WTC11 (cell line): ENCODE measurements around the gene UBXN11. TPM values are rescaled to one million over a fixed set of nuclear protein-coding genes. Genes with fewer than 3 reads are reported as not detected.
A peak's percentile ranks its signal among the peaks of the same experiment; 100 is the strongest.

Experiments used
- ATAC-seq: fragments of 200-7000 bp; cut with Tn5 transposase; 2 replicates; pipeline ENCODE4 v1.10.0; 2021; ENCODE audit warnings: mild to moderate bottlenecking, moderate library complexity
- CTCF ChIA-PET: fragments of 300-600 bp; sonication (Branson Sonifier 250); formaldehyde crosslinking; loops from one replicate; lab custom pipeline; 2021; ENCODE audit warnings: antibody characterized with exemption; lab: Charles Lee
- POLR2A ChIA-PET: fragments of 350-600 bp; sonication (Branson Sonifier 250); formaldehyde crosslinking; loops from one replicate; lab custom pipeline; 2021; ENCODE audit warnings: antibody characterized with exemption; lab: Charles Lee
- DNase-seq: peaks from one replicate; pipeline ENCODE4 v3.0.0; 2021; ENCODE audit warnings: low spot score
- H3K27ac Mint-ChIP-seq: 2 replicates; pipeline ENCODE4 v1.8.0; 2021; ENCODE audit warnings: mixed read lengths
- H3K27me3 Mint-ChIP-seq: 2 replicates; pipeline ENCODE4 v1.8.0; 2021; ENCODE audit warnings: low read depth, mild to moderate bottlenecking, moderate library complexity, mixed read lengths
- H3K36me3 Mint-ChIP-seq: 2 replicates; pipeline ENCODE4 v1.8.0; 2021; ENCODE audit warnings: mixed read lengths
- H3K4me1 Mint-ChIP-seq: 2 replicates; pipeline ENCODE4 v1.8.0; 2022; ENCODE audit warnings: mixed read lengths
- H3K4me3 Mint-ChIP-seq: 2 replicates; pipeline ENCODE4 v1.8.0; 2021; ENCODE audit warnings: mild to moderate bottlenecking, moderate library complexity, mixed read lengths
- H3K9me3 Mint-ChIP-seq: 2 replicates; pipeline ENCODE4 v1.8.0; 2021; ENCODE audit warnings: mixed read lengths
- ARID4B ChIP-seq: sonication (generic); formaldehyde crosslinking; IDR thresholded peaks from 2 replicates; pipeline ENCODE4 v1.8.0; 2023; ENCODE audit warnings: missing genetic modification reagents, mild to moderate bottlenecking, borderline replicate concordance
- FOXJ3 ChIP-seq: sonication (generic); formaldehyde crosslinking; IDR thresholded peaks from 2 replicates; pipeline ENCODE4 v1.9.0; 2021; ENCODE audit warnings: missing genetic modification reagents, mild to moderate bottlenecking, borderline replicate concordance
- GTF2I ChIP-seq: fragments of 250-450 bp; sonication (Bioruptor Pico); conservative IDR thresholded peaks from 2 replicates; pipeline ENCODE4 v1.4.0; 2021; ENCODE audit warnings: mild to moderate bottlenecking
- HMGA2 ChIP-seq: fragments of 250-450 bp; sonication (Bioruptor Pico); IDR thresholded peaks from 2 replicates; pipeline ENCODE4 v1.4.0; 2021; ENCODE audit warnings: mild to moderate bottlenecking, moderate library complexity
- IRF2 ChIP-seq: sonication (generic); formaldehyde crosslinking; IDR thresholded peaks from 2 replicates; pipeline ENCODE4 v1.8.0; 2022; ENCODE audit warnings: low read depth, missing genetic modification reagents, borderline replicate concordance
- NR1H2 ChIP-seq: sonication (generic); formaldehyde crosslinking; IDR thresholded peaks from 2 replicates; pipeline ENCODE4 v1.9.0; 2021; ENCODE audit warnings: mild to moderate bottlenecking, moderate library complexity, missing genetic modification reagents
- NR2C2 ChIP-seq: sonication (generic); formaldehyde crosslinking; IDR thresholded peaks from 2 replicates; pipeline ENCODE4 v1.8.0; 2022; ENCODE audit warnings: mild to moderate bottlenecking, missing genetic modification reagents
- NR3C1 ChIP-seq: sonication (generic); formaldehyde crosslinking; conservative IDR thresholded peaks from 2 replicates; pipeline ENCODE4 v1.8.1; 2023; ENCODE audit warnings: low read depth, mild to moderate bottlenecking, missing genetic modification reagents
- OVOL2 ChIP-seq: fragments of 250-450 bp; sonication (Bioruptor Pico); IDR thresholded peaks from 2 replicates; pipeline ENCODE4 v1.9.0; 2021; ENCODE audit warnings: mild to moderate bottlenecking, borderline replicate concordance
- RELA ChIP-seq: sonication (generic); formaldehyde crosslinking; IDR thresholded peaks from 2 replicates; pipeline ENCODE4 v1.8.1; 2022; ENCODE audit warnings: missing genetic modification reagents, mild to moderate bottlenecking, borderline replicate concordance
- SMAD4 ChIP-seq: sonication (generic); formaldehyde crosslinking; IDR thresholded peaks from 2 replicates; pipeline ENCODE4 v1.8.0; 2022; ENCODE audit warnings: mild to moderate bottlenecking, missing genetic modification reagents
- TCF7 ChIP-seq: sonication (generic); formaldehyde crosslinking; IDR thresholded peaks from 2 replicates; pipeline ENCODE4 v1.8.0; 2022; ENCODE audit warnings: mild to moderate bottlenecking, low read depth, missing genetic modification reagents, moderate library complexity
- TEAD4 ChIP-seq: sonication (generic); formaldehyde crosslinking; IDR thresholded peaks from 2 replicates; pipeline ENCODE4 v1.8.0; 2022; ENCODE audit warnings: mild to moderate bottlenecking, missing genetic modification reagents
- ZNF232 ChIP-seq: sonication (generic); formaldehyde crosslinking; IDR thresholded peaks from 2 replicates; pipeline ENCODE4 v1.8.0; 2022; ENCODE audit warnings: mild to moderate bottlenecking, missing genetic modification reagents
- ZNF263 ChIP-seq: sonication (generic); formaldehyde crosslinking; IDR thresholded peaks from 2 replicates; pipeline ENCODE4 v1.8.1; 2022; ENCODE audit warnings: low read depth, mild to moderate bottlenecking, moderate library complexity, missing genetic modification reagents
- ZNF317 ChIP-seq: sonication (generic); formaldehyde crosslinking; IDR thresholded peaks from 2 replicates; pipeline ENCODE4 v1.8.1; 2023; ENCODE audit warnings: low read depth, mild to moderate bottlenecking, moderate library complexity, missing genetic modification reagents, borderline replicate concordance
- ZNF671 ChIP-seq: fragments of 250-450 bp; sonication (Bioruptor Pico); IDR thresholded peaks from 2 replicates; pipeline ENCODE4 v1.8.0; 2021; ENCODE audit warnings: mild to moderate bottlenecking
- total RNA-seq: library from RNA; stranded (reverse); gene quantifications from 3 replicates; pipeline ENCODE4 v1.2.3, GENCODE V29; 2021
- TF ChIP-seq, protein P1 (sequence below): sonication (generic); formaldehyde crosslinking; IDR thresholded peaks from 2 replicates; pipeline ENCODE4 v1.8.0; 2022; ENCODE audit warnings: mild to moderate bottlenecking, missing genetic modification reagents
- TF ChIP-seq, protein P2 (sequence below): sonication (generic); formaldehyde crosslinking; IDR thresholded peaks from 2 replicates; pipeline ENCODE4 v1.8.0; 2022; ENCODE audit warnings: mild to moderate bottlenecking, missing genetic modification reagents
- TF ChIP-seq, protein P3 (sequence below): sonication (generic); formaldehyde crosslinking; IDR thresholded peaks from 2 replicates; pipeline ENCODE4 v1.8.1; 2022; ENCODE audit warnings: mild to moderate bottlenecking, missing genetic modification reagents, moderate library complexity, borderline replicate concordance
- TF ChIP-seq, protein P4 (sequence below): sonication (generic); formaldehyde crosslinking; IDR thresholded peaks from 2 replicates; pipeline ENCODE4 v1.8.1; 2022; ENCODE audit warnings: missing genetic modification reagents, borderline replicate concordance

UBXN11 gene
- total RNA-seq, 1 experiment from 2014 or later = 14.1 TPM

GRCh38 chr1:26306290-26307229 lies at the start of gene UBXN11 (continued):
- TF ChIP-seq NR2C2 (CRISPR knock-in tag) (no peak), ARID4B (CRISPR knock-in tag) (peak; percentile 79; the same call in 1 of the 2 replicates), ZNF232 (CRISPR knock-in tag) (no peak), NR1H2 (no peak), IRF2 (CRISPR knock-in tag) (no peak), NR3C1 (CRISPR knock-in tag) (no peak), TEAD4 (CRISPR knock-in tag) (no peak), ZNF671 (CRISPR knock-in tag) (no peak), TCF7 (CRISPR knock-in tag) (no peak), FOXJ3 (CRISPR knock-in tag) (no peak), HMGA2 (no peak), ZNF317 (CRISPR knock-in tag) (no peak)
- TF ChIP-seq, protein P1, sequence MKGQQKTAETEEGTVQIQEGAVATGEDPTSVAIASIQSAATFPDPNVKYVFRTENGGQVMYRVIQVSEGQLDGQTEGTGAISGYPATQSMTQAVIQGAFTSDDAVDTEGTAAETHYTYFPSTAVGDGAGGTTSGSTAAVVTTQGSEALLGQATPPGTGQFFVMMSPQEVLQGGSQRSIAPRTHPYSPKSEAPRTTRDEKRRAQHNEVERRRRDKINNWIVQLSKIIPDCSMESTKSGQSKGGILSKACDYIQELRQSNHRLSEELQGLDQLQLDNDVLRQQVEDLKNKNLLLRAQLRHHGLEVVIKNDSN = 0 out of 2 replicates have a peak, but pooled peaks have one; percentile 10
- TF ChIP-seq, protein P2, sequence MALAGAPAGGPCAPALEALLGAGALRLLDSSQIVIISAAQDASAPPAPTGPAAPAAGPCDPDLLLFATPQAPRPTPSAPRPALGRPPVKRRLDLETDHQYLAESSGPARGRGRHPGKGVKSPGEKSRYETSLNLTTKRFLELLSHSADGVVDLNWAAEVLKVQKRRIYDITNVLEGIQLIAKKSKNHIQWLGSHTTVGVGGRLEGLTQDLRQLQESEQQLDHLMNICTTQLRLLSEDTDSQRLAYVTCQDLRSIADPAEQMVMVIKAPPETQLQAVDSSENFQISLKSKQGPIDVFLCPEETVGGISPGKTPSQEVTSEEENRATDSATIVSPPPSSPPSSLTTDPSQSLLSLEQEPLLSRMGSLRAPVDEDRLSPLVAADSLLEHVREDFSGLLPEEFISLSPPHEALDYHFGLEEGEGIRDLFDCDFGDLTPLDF (CRISPR knock-in tag) = no peak
- TF ChIP-seq, protein P3, sequence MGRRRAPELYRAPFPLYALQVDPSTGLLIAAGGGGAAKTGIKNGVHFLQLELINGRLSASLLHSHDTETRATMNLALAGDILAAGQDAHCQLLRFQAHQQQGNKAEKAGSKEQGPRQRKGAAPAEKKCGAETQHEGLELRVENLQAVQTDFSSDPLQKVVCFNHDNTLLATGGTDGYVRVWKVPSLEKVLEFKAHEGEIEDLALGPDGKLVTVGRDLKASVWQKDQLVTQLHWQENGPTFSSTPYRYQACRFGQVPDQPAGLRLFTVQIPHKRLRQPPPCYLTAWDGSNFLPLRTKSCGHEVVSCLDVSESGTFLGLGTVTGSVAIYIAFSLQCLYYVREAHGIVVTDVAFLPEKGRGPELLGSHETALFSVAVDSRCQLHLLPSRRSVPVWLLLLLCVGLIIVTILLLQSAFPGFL = no peak
- TF ChIP-seq, protein P4, sequence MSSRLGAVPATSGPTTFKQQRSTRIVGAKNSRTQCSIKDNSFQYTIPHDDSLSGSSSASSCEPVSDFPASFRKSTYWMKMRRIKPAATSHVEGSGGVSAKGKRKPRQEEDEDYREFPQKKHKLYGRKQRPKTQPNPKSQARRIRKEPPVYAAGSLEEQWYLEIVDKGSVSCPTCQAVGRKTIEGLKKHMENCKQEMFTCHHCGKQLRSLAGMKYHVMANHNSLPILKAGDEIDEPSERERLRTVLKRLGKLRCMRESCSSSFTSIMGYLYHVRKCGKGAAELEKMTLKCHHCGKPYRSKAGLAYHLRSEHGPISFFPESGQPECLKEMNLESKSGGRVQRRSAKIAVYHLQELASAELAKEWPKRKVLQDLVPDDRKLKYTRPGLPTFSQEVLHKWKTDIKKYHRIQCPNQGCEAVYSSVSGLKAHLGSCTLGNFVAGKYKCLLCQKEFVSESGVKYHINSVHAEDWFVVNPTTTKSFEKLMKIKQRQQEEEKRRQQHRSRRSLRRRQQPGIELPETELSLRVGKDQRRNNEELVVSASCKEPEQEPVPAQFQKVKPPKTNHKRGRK (CRISPR knock-in tag) = no peak

GRCh38 chr1:26356106-26356505 lies 49.7 kb upstream of the UBXN11 start:
- ChIA-PET CTCF (interaction anchor here (0.9 to 1.8 kb wide), 2 partner anchors 18 to 115 kb away, joined by 3 to 4 read pairs; no protein-coding TSS in a partner anchor), POLR2A (no interaction called here)
- peaks cover 17% of the 10 kb centered on the region for H3K27me3 Mint-ChIP-seq
- H3K4me3 Mint-ChIP-seq = no peak overlapping the region
- H3K27ac Mint-ChIP-seq = peak overlapping the region; percentile 90; the same call in 1 of the 2 replicates
- TF ChIP-seq RELA (CRISPR knock-in tag) = no peak
- TF ChIP-seq FOXJ3 (CRISPR knock-in tag) = no peak
- TF ChIP-seq OVOL2 (CRISPR knock-in tag) = no peak
- TF ChIP-seq ZNF263 (CRISPR knock-in tag) = no peak
- peak; percentile 65; the same call in 1 of the 2 replicates for TF ChIP-seq GTF2I (CRISPR knock-in tag)
- TF ChIP-seq ZNF671 (CRISPR knock-in tag) = no peak
- no peak for TF ChIP-seq SMAD4 (CRISPR knock-in tag)
- no peaks in the 10 kb centered on the region for H3K9me3 Mint-ChIP-seq
- peaks cover 48% of the 10 kb centered on the region for H3K4me1 Mint-ChIP-seq
- H3K36me3 Mint-ChIP-seq = no peaks in the 10 kb centered on the region
- DNase-seq (no peak), ATAC-seq (no peak)
